Lower lobe of right lung (tissue), 2 donors: ENCODE data around the gene PCGF3. TPM values are rescaled to one million over a fixed set of nuclear protein-coding genes. Genes with fewer than 3 reads are reported as not detected.

Experiments used
- ATAC-seq, 2 donors: fragments of 200-7000 bp; cut with Tn5 transposase; one replicate each; pipeline ENCODE4 v1.9.1; 2020 to 2022; ENCODE audit warnings: mild to moderate bottlenecking in 2 of 2, moderate library complexity in 2 of 2
- DNase-seq: peaks from one replicate; pipeline ENCODE4 v3.0.0-alpha.2; 2020
- H3K27ac ChIP-seq: fragments of 200-600 bp; one replicate; pipeline ENCODE4 v1.8.0; 2022
- H3K27me3 ChIP-seq: fragments of 200-600 bp; one replicate; pipeline ENCODE4 v1.8.0; 2022; ENCODE audit warnings: low read depth
- H3K36me3 ChIP-seq: fragments of 200-600 bp; one replicate; pipeline ENCODE4 v1.8.0; 2022; ENCODE audit warnings: mild to moderate bottlenecking
- H3K4me1 ChIP-seq: fragments of 200-600 bp; one replicate; pipeline ENCODE4 v1.8.0; 2022
- H3K4me3 ChIP-seq: fragments of 200-600 bp; one replicate; pipeline ENCODE4 v1.8.0; 2022; ENCODE audit warnings: mild to moderate bottlenecking
- H3K9me3 ChIP-seq: fragments of 200-600 bp; one replicate; pipeline ENCODE4 v1.8.0; 2022
- CTCF ChIP-seq: fragments of 200-600 bp; IDR thresholded peaks from one replicate; pipeline ENCODE4 v1.8.0; 2022; ENCODE audit warnings: antibody characterized with exemption, mild to moderate bottlenecking
- intact Hi-C: fragments of 100-400 bp; cut with DNase I; formaldehyde crosslinking; loops from one replicate; pipeline ENCODE4 v1.11.0; 2022
- total RNA-seq: library from RNA; stranded (reverse); fragmentation: NEBNext Ultra II Directional; extraction: Animal tissue kit (Norgen Biotek cat#: 25700); gene quantifications from one replicate; pipeline ENCODE4 v1.2.1, GENCODE V29; 2021
- donor health status: DM: no; HTN: yes; CAD: no; lungs with severe emphysema.

PCGF3 gene
- total RNA-seq, 1 donor from 2014 or later, result 44.8 TPM

- ATAC-seq, result no peak
- intact Hi-C loops, result no loop called here
- peak overlapping the region; percentile 87 for H3K27ac ChIP-seq
These were observed 19.1 kb upstream of the PCGF3 start for GRCh38 chr4:686413-687040.

GRCh38 chr4:687048-687970, 18.3 kb upstream of the PCGF3 start:
- Histone ChIP-seq H3K9me3 (no peaks in the 10 kb centered on the region), H3K4me1 (peaks cover 42% of the 10 kb centered on the region), H3K36me3 (no peaks in the 10 kb centered on the region), H3K27ac (peak overlapping the region; percentile 87), H3K27me3 (no peaks in the 10 kb centered on the region), H3K4me3 (peak overlapping the region; percentile 68)
- no peak for TF ChIP-seq CTCF
- intact Hi-C loops, result no loop called here
- ATAC-seq (peak; percentile 80 to 87), DNase-seq (peak; percentile 94)

More at GRCh38 chr4:686413-687040, 19.1 kb upstream of the PCGF3 start:
- no peaks in the 10 kb centered on the region for H3K27me3 ChIP-seq
- TF ChIP-seq CTCF, result no peak
- peaks cover 42% of the 10 kb centered on the region for H3K4me1 ChIP-seq
- no peaks in the 10 kb centered on the region for H3K36me3 ChIP-seq
- H3K4me3 ChIP-seq, result no peak overlapping the region
- H3K9me3 ChIP-seq, result no peaks in the 10 kb centered on the region
- DNase-seq, result no peak

DNA sequence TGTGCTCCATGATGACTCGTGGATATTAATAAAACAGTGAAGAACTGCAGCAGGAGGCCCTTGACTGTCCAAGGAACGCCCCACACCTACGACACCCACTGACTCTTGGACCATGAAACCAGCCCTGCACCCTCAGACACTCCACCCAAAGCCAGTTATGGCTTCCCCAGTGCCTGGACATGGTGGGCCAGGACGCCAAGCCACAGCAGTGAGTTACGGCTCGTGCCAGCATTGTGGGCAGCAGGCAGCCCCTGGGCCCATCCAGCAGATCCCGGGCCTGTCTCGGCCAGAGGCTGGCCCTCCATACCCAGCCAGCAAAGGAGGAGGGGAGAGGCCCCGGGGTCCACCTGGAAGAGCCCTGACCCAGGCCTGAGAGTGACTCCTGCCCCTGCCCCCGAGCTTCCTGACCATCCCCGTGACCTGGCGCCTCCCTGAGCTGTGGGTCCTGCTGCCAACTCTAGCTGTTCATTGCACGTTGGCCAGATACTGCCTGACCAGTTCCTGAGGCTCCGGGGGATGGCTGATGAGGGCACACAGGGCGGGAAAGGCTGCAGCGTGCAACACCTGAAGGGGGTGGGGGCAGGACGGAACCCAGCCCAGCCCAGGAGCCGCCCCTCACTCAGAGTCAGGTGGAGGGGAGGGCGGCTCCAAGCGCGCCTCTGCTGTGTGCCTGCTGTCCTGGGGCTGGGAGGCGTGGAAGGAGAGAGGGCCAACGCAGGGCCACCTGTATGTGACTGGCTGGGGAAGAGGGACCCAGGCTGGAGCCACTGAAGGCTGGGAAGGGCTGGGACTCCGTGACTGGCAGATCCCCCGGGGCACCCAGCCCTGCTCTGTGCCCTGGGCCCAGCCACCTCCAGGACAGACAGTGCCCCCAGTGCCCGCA, 17.4 kb upstream of the PCGF3 start:
- no peaks in the 10 kb centered on the region for H3K27me3 ChIP-seq
- intact Hi-C loops, result no loop called here
- H3K36me3 ChIP-seq, result no peaks in the 10 kb centered on the region
- peaks cover 42% of the 10 kb centered on the region for H3K4me1 ChIP-seq
- H3K4me3 ChIP-seq, result peak overlapping the region; percentile 68
- DNase-seq (no peak), ATAC-seq (peak; percentile 14 to 37)
- TF ChIP-seq CTCF, result no peak
- H3K27ac ChIP-seq, result peak overlapping the region; percentile 87
- no peaks in the 10 kb centered on the region for H3K9me3 ChIP-seq

- DNase-seq (no peak), ATAC-seq (peak; percentile 28 to 53)
- Histone ChIP-seq H3K4me3 (peak within 1 kb of the TSS; percentile 68), H3K9me3 (no peaks in the 10 kb centered on the region), H3K36me3 (no peaks in the 10 kb centered on the region), H3K27ac (peak within 1 kb of the TSS; percentile 87), H3K4me1 (peaks cover 35% of the 10 kb centered on the region), H3K27me3 (no peaks in the 10 kb centered on the region)
- TF ChIP-seq CTCF, result no peak
- intact Hi-C loops, result no loop called here
These were observed 16.6 kb upstream of the PCGF3 start, which contains the start of gene SLC49A3 for GRCh38 chr4:688854-689681. Gene SLC49A3 (minus strand): TSS chr4:689151. CDS start chr4:689127, 24 bp downstream.
